NCI-H2029 (cell line): Measurements from ENCODE around the gene BBC3.
A peak's percentile ranks its signal among the peaks of the same experiment; 100 is the strongest.

Experiments used
- DNase-seq: peaks from one replicate; lab custom pipeline; 2025; lab: John Stamatoyannopoulos, UW

The BBC3 gene

GRCh38 chr19:47231215-47232054 lies 436 bp upstream of the BBC3 start:
- DNase-seq, result peak; percentile 20

GRCh38 chr19:47230054-47230920 lies 712 bp downstream of the BBC3 start:
- DNase-seq, result no peak

GRCh38 chr19:47229676-47230053 lies 1.3 kb downstream of the BBC3 start:
- DNase-seq, result no peak

- DNase-seq, result no peak
Measured at GRCh38 chr19:47228937-47229675, 1.9 kb downstream of the BBC3 start.

- DNase-seq, result no peak
Measured at GRCh38 chr19:47228168-47228936, 2.6 kb downstream of the BBC3 start.

- peak; percentile 59 for DNase-seq
Measured at GRCh38 chr19:47227352-47228167, 3.4 kb downstream of the BBC3 start.

GRCh38 chr19:47226426-47227351 lies 4.3 kb downstream of the BBC3 start:
- DNase-seq, result peak; percentile 65

GRCh38 chr19:47225746-47226425 lies 5.1 kb downstream of the BBC3 start:
- DNase-seq, result peak; percentile 88

- DNase-seq, result no peak
Measured at GRCh38 chr19:47221890-47222289, 9.1 kb downstream of the BBC3 start.

GRCh38 chr19:47221080-47221841 lies 9.7 kb downstream of the BBC3 start:
- no peak for DNase-seq

GRCh38 chr19:47215581-47215980 lies 15.4 kb downstream of the BBC3 start:
- DNase-seq, result no peak

GRCh38 chr19:47210689-47211316 lies 20.2 kb downstream of the BBC3 start:
- peak; percentile 42 for DNase-seq

- DNase-seq, result no peak
Measured at GRCh38 chr19:47210180-47210490, 20.9 kb downstream of the BBC3 start.

- no peak for DNase-seq
Measured at GRCh38 chr19:47209319-47210179, 21.4 kb downstream of the BBC3 start.

GRCh38 chr19:47203254-47203653 lies 27.7 kb downstream of the BBC3 start:
- no peak for DNase-seq

- DNase-seq, result no peak
Measured at GRCh38 chr19:47200530-47200929, 30.5 kb downstream of the BBC3 start.

GRCh38 chr19:47197141-47197540 lies 33.9 kb downstream of the BBC3 start:
- no peak for DNase-seq
